ENCODE results near the gene SFTA2.

DNA sequence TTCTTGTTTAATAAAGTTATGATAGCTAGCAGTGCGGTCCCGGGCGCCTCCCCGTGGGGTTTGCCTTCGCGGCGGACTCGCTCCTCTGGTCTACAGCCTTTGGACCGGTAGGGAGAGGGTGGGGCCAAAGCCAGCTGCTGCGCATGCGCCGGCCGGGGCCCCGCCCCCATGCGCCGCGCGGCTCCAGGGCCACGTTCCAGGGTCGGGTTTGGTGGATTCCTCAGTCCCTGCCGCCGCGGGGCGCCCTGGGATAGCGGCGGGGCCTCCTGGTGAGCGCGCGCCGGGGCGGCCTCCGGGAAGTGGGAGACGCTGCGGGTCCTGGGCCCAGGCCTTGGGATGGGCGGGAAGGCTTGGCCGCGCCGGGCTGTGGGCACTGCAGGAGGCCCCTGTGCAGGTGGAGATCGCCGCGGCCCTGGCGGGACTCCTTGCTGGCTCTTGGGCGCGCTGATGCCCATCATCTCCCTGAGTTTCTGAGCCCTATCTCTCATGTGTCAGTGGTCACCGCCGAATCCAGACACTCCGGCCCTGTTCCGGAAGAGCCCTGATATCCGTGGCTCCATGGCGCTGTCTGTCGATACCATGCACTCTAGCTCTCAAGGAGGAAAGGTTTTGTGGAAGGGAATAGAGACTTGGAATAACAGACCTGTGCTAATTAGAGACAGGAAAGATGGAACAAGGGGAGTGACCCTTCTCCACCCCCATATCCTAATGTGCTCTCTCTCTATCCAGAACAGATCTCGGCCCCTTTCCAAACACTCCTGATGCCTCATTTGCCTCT is 17.7 kb downstream of the SFTA2 start, which contains the start of gene VARS2:
- TF ChIP-seq, protein P1, sequence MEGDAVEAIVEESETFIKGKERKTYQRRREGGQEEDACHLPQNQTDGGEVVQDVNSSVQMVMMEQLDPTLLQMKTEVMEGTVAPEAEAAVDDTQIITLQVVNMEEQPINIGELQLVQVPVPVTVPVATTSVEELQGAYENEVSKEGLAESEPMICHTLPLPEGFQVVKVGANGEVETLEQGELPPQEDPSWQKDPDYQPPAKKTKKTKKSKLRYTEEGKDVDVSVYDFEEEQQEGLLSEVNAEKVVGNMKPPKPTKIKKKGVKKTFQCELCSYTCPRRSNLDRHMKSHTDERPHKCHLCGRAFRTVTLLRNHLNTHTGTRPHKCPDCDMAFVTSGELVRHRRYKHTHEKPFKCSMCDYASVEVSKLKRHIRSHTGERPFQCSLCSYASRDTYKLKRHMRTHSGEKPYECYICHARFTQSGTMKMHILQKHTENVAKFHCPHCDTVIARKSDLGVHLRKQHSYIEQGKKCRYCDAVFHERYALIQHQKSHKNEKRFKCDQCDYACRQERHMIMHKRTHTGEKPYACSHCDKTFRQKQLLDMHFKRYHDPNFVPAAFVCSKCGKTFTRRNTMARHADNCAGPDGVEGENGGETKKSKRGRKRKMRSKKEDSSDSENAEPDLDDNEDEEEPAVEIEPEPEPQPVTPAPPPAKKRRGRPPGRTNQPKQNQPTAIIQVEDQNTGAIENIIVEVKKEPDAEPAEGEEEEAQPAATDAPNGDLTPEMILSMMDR (IDR thresholded peaks at IDR 0.05), result peak; percentile 29 to 85 (median 58)
- TF ChIP-seq POLR2A (IDR thresholded peaks at IDR 0.05), result peak in 3 of 4 donors; percentile 70 to 91 (median 81)

Measured in esophagus squamous epithelium (tissue), 4 donors.